Measurements from ENCODE around the gene SNX27. TPM values are rescaled to one million over a fixed set of nuclear protein-coding genes. Genes with fewer than 3 reads are reported as not detected.

SNX27 gene
- total RNA-seq = 23.1 and 25.5 TPM in 2 replicates

GRCh38 chr1:151611832-151612500 is at the start of gene SNX27:
Gene SNX27 (plus strand): TSS chr1:151612050. CDS start chr1:151612202, 152 bp downstream.

GRCh38 chr1:151716771-151717631 is 105.2 kb downstream of the SNX27 start, which contains the start of gene CELF3:
Gene CELF3 (minus strand): TSS chr1:151716803. CDS start chr1:151716020, 783 bp downstream.

GRCh38 chr1:151720974-151721787 is 109.3 kb downstream of the SNX27 start, which contains the start of gene RIIAD1:
Gene RIIAD1 (plus strand): TSS chr1:151721522. CDS start chr1:151721537, 15 bp downstream.

Small RNA genes within 50 kb of the gene (small RNA-seq; reads per million reads assigned to genes)
- gene RNU6-1062P (not detected), gene RNU6-662P (not detected)

Other genes starting within 250 kb of the SNX27 start
- 11.3 and 12.1 TPM in 2 replicates for gene SELENBP1, start 239.3 kb upstream of the SNX27 start, total RNA-seq
- 355 and 391 TPM in 2 replicates for gene PSMB4, start 212.5 kb upstream of the SNX27 start, total RNA-seq
- gene POGZ, start 152.6 kb upstream of the SNX27 start, total RNA-seq = 44.9 and 51.7 TPM in 2 replicates
- 0.93 and 1.7 TPM in 2 replicates for gene CGN, start 100.7 kb upstream of the SNX27 start, total RNA-seq
- gene TUFT1, start 71.7 kb upstream of the SNX27 start, total RNA-seq = 1.9 and 2.9 TPM in 2 replicates
- gene CELF3, start 104.8 kb downstream of the SNX27 start, total RNA-seq = not detected in 2 replicates
- not detected in 2 replicates for gene RIIAD1, start 109.5 kb downstream of the SNX27 start, total RNA-seq
- gene MRPL9, start 151.4 kb downstream of the SNX27 start, total RNA-seq = 130 and 157 TPM in 2 replicates
- gene TDRKH, start 178.4 kb downstream of the SNX27 start, total RNA-seq = 5.7 and 14.9 TPM in 2 replicates
- not detected in 2 replicates for gene LINGO4, start 193.4 kb downstream of the SNX27 start, total RNA-seq
- gene RORC, start 219.8 kb downstream of the SNX27 start, total RNA-seq = 0.13 TPM in 1 of 2 replicates, not detected in the other
- gene C2CD4D, start 227.8 kb downstream of the SNX27 start, total RNA-seq = 0.07 TPM in 1 of 2 replicates, not detected in the other
- gene THEM5, start 241.7 kb downstream of the SNX27 start, total RNA-seq = not detected in 2 replicates